LNCaP clone FGC (cell line): ENCODE measurements around the gene BTBD17.

Experiments
- DNase-seq: peaks from one replicate; pipeline ENCODE4 v3.0.0-alpha.2; 2011; ENCODE audit warnings: low read depth
- H3K4me3 ChIP-seq: 2 replicates; pipeline ENCODE4 v1.5.1; 2011; ENCODE audit warnings: mild to moderate bottlenecking, low read depth, low read length, control low read depth
- TF ChIP-seq, protein P1 (sequence below): IDR thresholded peaks from 2 replicates; pipeline ENCODE4 v1.5.1; 2012; ENCODE audit warnings: mild to moderate bottlenecking; ENCODE audit not compliant: control insufficient read depth, insufficient read depth; ENCODE audit errors: extremely low read depth

BTBD17 gene

DNA sequence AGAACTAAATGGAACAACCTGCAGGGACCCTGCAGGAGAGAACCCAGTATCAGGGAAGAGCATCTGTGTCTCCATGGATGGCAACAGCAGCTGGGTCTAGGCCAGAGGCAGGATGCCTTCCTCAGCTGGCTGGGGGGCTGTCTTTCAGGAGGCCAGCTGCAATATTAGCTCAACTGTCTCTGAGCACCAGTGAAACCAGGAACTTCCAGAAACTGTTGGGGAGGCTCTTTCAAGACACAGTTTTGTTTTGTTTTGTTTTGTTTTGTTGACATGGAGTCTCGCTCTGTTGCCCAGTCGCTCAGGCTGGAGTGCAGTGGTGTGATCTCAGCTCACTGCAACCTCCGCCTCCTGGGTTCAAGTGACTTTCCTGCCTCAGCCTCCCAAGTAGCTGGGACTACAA lies 13.2 kb upstream of the BTBD17 start:
- TF ChIP-seq, protein P1, sequence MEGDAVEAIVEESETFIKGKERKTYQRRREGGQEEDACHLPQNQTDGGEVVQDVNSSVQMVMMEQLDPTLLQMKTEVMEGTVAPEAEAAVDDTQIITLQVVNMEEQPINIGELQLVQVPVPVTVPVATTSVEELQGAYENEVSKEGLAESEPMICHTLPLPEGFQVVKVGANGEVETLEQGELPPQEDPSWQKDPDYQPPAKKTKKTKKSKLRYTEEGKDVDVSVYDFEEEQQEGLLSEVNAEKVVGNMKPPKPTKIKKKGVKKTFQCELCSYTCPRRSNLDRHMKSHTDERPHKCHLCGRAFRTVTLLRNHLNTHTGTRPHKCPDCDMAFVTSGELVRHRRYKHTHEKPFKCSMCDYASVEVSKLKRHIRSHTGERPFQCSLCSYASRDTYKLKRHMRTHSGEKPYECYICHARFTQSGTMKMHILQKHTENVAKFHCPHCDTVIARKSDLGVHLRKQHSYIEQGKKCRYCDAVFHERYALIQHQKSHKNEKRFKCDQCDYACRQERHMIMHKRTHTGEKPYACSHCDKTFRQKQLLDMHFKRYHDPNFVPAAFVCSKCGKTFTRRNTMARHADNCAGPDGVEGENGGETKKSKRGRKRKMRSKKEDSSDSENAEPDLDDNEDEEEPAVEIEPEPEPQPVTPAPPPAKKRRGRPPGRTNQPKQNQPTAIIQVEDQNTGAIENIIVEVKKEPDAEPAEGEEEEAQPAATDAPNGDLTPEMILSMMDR = no peak
- no peak overlapping the region for H3K4me3 ChIP-seq
- no peak for DNase-seq

DNA sequence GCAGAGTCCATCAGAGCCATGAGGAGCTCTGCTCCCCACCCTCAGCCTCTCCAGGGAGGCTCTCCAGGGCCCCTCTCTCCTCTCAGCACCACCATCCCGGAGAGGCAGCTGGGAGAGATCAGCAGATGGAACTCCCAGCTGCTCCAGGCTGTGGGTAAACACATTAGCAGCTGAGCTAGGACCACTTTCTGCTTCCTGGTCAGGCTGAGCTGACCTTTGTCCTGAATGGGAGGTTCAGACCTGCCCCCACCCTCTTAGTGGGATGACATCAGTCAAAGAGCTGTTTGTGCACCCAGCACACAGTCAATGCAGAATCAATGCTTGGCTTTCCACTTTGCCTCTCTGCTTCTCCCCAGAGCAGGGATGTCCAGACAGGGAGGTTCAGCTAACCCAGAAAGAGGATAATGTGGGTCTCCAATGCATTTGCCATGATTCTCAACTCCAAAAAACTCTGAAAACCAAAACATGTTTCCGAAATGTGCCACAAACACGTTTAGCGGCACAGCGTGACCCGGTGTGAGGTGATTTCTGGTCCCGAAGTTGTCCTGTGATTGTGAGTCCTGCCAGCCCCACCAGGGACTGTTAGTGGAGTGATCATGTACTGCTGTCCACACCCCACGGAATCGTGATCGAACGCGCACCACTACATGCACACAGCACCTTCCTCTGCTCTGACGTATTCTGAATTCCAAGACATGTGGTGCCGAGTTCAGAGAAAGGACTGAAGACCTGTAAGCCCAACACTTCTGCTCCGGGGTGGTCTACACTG lies 12.4 kb upstream of the BTBD17 start:
- DNase-seq = no peak
- H3K4me3 ChIP-seq = no peak overlapping the region
- TF ChIP-seq, protein P1 = no peak

DNA sequence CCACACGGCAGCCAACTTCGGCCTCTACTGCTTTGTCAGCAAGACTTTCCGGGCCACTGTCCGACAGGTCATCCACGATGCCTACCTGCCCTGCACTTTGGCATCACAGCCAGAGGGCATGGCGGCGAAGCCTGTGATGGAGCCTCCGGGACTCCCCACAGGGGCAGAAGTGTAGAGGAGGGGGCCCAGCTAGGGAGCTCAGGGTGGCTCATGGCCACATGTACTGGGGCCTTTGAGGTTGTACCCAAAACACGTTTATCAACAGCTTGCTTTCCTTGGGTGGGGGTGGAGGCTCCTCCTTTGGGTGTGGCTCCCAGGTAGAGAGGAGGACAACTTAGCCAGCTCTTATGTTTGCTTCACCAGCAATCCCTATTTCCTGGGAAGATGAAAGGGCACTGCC lies 10.8 kb upstream of the BTBD17 start:
- TF ChIP-seq, protein P1 = no peak
- no peak overlapping the region for H3K4me3 ChIP-seq
- DNase-seq = no peak

DNA sequence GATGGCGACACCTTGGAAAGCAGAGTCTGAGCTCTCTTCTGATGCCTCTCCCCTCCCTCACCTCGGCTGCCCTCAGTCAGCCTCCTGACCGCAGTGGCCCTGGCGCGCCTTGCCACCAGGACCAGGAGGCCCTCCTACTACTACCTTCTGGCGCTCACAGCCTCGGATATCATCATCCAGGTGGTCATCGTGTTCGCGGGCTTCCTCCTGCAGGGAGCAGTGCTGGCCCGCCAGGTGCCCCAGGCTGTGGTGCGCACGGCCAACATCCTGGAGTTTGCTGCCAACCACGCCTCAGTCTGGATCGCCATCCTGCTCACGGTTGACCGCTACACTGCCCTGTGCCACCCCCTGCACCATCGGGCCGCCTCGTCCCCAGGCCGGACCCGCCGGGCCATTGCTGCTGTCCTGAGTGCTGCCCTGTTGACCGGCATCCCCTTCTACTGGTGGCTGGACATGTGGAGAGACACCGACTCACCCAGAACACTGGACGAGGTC lies 10.0 kb upstream of the BTBD17 start:
- TF ChIP-seq, protein P1 = no peak
- no peak for DNase-seq
- H3K4me3 ChIP-seq = no peak overlapping the region

DNA sequence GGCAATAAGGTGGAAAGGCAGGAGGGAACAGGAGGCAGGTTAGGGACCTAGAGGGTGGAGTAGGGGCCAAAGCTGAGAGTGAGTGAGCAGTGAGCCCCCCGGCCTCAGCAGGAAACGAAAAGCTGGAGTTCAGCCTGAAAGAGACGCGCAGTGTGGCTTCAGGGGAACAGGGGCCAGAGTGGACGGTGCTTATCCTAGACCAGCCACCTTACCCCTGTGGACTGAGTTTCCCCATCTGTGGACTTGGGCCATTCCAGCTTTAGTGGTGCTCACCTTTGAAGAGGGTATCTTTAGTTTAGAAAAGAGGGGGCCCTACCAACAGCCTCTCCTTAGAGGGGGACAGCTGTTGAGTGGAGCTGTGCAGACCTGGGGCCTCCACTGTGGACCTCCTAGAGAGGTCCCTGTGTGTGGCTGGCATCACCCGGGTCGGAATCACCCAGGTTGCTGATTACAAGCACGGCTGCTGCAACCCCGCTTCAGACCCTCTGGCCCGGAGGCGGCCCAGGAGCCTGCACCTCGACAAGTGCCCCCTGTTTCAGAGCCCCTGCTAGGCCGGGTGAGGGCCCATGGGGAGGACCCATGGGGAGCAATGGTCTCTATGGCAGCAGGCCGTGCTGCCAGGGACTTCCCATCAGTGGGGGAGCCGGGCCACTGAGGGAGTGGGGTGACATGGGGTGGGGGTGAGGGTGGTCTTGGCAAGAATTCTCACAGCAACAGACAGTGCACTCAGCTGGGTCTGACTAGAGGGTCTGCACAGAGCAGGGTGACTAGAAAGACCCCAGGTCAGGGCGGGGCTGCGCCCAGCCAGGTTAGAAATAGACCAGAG lies 8.2 kb upstream of the BTBD17 start:
- no peak overlapping the region for H3K4me3 ChIP-seq
- DNase-seq = no peak
- TF ChIP-seq, protein P1 = no peak

DNA sequence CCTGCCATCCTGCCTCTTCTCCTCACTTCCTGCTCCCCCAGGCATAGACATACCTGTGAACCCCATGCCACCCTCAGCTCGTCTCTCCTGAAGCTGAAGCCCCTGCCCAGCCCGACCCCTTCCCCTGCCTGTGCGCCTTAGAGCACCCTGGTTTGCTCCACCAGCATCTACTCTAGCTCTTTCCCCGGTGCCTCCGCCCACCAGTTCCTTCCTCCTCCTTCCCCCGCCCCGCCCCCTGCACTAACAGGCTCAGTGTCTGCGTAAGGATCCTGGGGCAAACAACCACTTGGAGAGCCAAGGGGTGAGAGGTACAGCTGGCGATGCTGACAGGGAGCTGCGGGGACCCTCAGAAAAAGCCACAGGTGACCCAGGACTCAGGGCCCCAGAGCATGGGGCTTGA lies 7.6 kb upstream of the BTBD17 start:
- no peak for DNase-seq

More for the DNA sequence above, 7.6 kb upstream of the BTBD17 start:
- no peak overlapping the region for H3K4me3 ChIP-seq
- TF ChIP-seq, protein P1 = no peak
